ENCODE data around the gene EEIG2. TPM values are rescaled to one million over a fixed set of nuclear protein-coding genes. Genes with fewer than 3 reads are reported as not detected.
A peak's percentile ranks its signal among the peaks of the same experiment; 100 is the strongest.

EEIG2 gene
- total RNA-seq, 1 donor from 2014 or later, result 20.0 TPM

GRCh38 chr1:108568589-108568988, 8.7 kb downstream of the EEIG2 start:
- Histone ChIP-seq H3K27ac (no peak overlapping the region), H3K4me1 (peaks cover 9% of the 10 kb centered on the region), H3K27me3 (ENCODE audit: low read depth) (no peaks in the 10 kb centered on the region), H3K4me3 (no peak overlapping the region), H3K9me3 (no peaks in the 10 kb centered on the region), H3K36me3 (no peaks in the 10 kb centered on the region)
- TF ChIP-seq CTCF (IDR thresholded peaks at IDR 0.05), result no peak
- DNase-seq (no peak), ATAC-seq (no peak)
- intact Hi-C loops (cut with DNase I), result no loop called here

- Histone ChIP-seq H3K27ac (no peak overlapping the region), H3K36me3 (no peaks in the 10 kb centered on the region), H3K4me1 (peaks cover 9% of the 10 kb centered on the region), H3K27me3 (ENCODE audit: low read depth) (no peaks in the 10 kb centered on the region), H3K4me3 (no peak overlapping the region), H3K9me3 (no peaks in the 10 kb centered on the region)
- DNase-seq (no peak), ATAC-seq (no peak)
- TF ChIP-seq CTCF (IDR thresholded peaks at IDR 0.05), result no peak
- intact Hi-C loops (cut with DNase I), result no loop called here
Measured at GRCh38 chr1:108569097-108569728, 9.3 kb downstream of the EEIG2 start.

- Histone ChIP-seq H3K9me3 (no peaks in the 10 kb centered on the region), H3K4me3 (no peak overlapping the region), H3K4me1 (peaks cover 9% of the 10 kb centered on the region), H3K27me3 (ENCODE audit: low read depth) (no peaks in the 10 kb centered on the region), H3K36me3 (no peaks in the 10 kb centered on the region), H3K27ac (no peak overlapping the region)
- intact Hi-C loops (cut with DNase I), result no loop called here
- ATAC-seq, result peak; percentile 84 to 90
- no peak for DNase-seq
- peak; percentile 36 for TF ChIP-seq CTCF (IDR thresholded peaks at IDR 0.05)
Measured at GRCh38 chr1:108570128-108570527, 10.2 kb downstream of the EEIG2 start.

GRCh38 chr1:108570998-108571401, 11.1 kb downstream of the EEIG2 start:
- Histone ChIP-seq H3K36me3 (no peaks in the 10 kb centered on the region), H3K4me3 (no peak overlapping the region), H3K27me3 (ENCODE audit: low read depth) (no peaks in the 10 kb centered on the region), H3K27ac (no peak overlapping the region), H3K9me3 (no peaks in the 10 kb centered on the region), H3K4me1 (peaks cover 9% of the 10 kb centered on the region)
- peak; percentile 35 to 43 for ATAC-seq
- TF ChIP-seq CTCF (IDR thresholded peaks at IDR 0.05), result no peak
- no peak for DNase-seq
- intact Hi-C loops (cut with DNase I), result no loop called here

GRCh38 chr1:108572182-108572581, 12.3 kb downstream of the EEIG2 start:
- DNase-seq, result no peak
- no peak for TF ChIP-seq CTCF (IDR thresholded peaks at IDR 0.05)
- Histone ChIP-seq H3K4me1 (peaks cover 9% of the 10 kb centered on the region), H3K27me3 (ENCODE audit: low read depth) (no peaks in the 10 kb centered on the region), H3K27ac (no peak overlapping the region), H3K4me3 (no peak overlapping the region), H3K9me3 (no peaks in the 10 kb centered on the region), H3K36me3 (no peaks in the 10 kb centered on the region)
- intact Hi-C loops (cut with DNase I), result no loop called here
- ATAC-seq, result no peak

Measured in lower lobe of right lung (tissue), 2 donors.